ENCODE measurements around the gene SPNS3. TPM values are rescaled to one million over a fixed set of nuclear protein-coding genes. Genes with fewer than 3 reads are reported as not detected.

Gene SPNS3
- total and polyA plus RNA-seq, 2 of the 4 experiments (the other 2 are of a cell fraction) = 0.18 TPM; not detected in 1

DNA sequence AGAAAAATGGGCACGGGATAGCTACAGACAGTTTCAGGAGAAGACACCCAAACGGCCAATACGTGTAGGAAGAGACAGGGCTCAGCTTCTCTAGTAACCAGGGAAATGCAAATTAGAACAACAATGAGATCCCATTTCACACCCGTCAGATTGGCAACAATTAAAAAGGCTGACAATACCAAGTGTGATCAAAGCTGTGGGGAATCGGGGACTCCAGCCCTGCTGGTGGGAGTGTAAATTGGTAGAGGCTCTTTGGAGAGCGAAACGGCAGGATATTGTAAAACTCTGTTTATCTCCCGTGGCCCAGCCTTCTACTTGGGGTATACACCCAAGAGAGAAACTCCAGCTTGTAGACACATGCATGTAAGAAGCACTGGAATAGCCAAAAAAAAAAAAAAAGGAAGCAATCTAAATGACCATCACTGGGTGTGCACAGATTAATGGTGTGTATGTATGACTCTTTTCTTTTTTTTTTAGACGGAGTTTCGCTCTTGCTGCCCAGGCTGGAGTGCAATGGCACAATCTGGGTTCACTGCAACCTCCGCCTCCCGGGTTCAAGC lies 93.9 kb downstream of the SPNS3 start:
- no TSS peak for BruUV-seq (replicated peaks)
- intact Hi-C loops (cut with micrococcal nuclease) = no loop called here
- DNase-seq (no peak), ATAC-seq (ENCODE audit: low read depth) (no peak)
- no peaks in the 10 kb centered on the region for H3K36me3 ChIP-seq (ENCODE audit: control insufficient read depth, insufficient read depth, low read length)
- in situ Hi-C loops (cut with MboI; ENCODE audit: low sequenced_read_pairs) = no loop called here
- no peak overlapping the region for H2BK20ac ChIP-seq (ENCODE audit: low read depth, low read length)
- ChIA-PET CTCF (interaction anchor here (0.9 kb wide), 1 partner anchor 31 kb away, joined by 4 read pairs; no protein-coding TSS in a partner anchor), POLR2A (ENCODE audit: unreplicated experiment) (no interaction called here)
- H2AK9ac ChIP-seq (replicated peaks; ENCODE audit: low read depth, low read length, poor library complexity) = no peak overlapping the region
- TF ChIP-seq FOS (IDR thresholded peaks at IDR 0.05; ENCODE audit: low read depth, low read length) (no peak), RFX5 (IDR thresholded peaks at IDR 0.05; ENCODE audit: low read depth, low read length) (no peak), MAFK (IDR thresholded peaks at IDR 0.05; ENCODE audit: low read depth, low read length) (no peak), POLR2A (IDR thresholded peaks at IDR 0.05; ENCODE audit: low read depth, low read length) (no peak)
- TF ChIP-seq, protein P1, sequence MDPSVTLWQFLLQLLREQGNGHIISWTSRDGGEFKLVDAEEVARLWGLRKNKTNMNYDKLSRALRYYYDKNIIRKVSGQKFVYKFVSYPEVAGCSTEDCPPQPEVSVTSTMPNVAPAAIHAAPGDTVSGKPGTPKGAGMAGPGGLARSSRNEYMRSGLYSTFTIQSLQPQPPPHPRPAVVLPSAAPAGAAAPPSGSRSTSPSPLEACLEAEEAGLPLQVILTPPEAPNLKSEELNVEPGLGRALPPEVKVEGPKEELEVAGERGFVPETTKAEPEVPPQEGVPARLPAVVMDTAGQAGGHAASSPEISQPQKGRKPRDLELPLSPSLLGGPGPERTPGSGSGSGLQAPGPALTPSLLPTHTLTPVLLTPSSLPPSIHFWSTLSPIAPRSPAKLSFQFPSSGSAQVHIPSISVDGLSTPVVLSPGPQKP (IDR thresholded peaks at IDR 0.05; ENCODE audit: borderline replicate concordance, low read depth, low read length) = no peak
- H3K27ac ChIP-seq (ENCODE audit: insufficient read depth, low read length) = no peak overlapping the region
- H3K9me3 ChIP-seq (ENCODE audit: control insufficient read depth, insufficient read depth, low read length) = no peaks in the 10 kb centered on the region
- no peak overlapping the region for H2AK5ac ChIP-seq (ENCODE audit: low read depth, low read length)
- H2BK5ac ChIP-seq (ENCODE audit: low read depth, low read length, poor library complexity, severe bottlenecking) = no peak overlapping the region
- WGBS, 2 experiments (ENCODE audit: extremely low coverage in 2 of 2, insufficient read length in 1 of 2) = 54% methylated on average over 4 of the region's 12 CpGs; no CpG with 5 or more reads in 1 of the 2 experiments
- no peak overlapping the region for H2BK15ac ChIP-seq (ENCODE audit: low read depth, low read length)
- no peaks in the 10 kb centered on the region for H3K4me1 ChIP-seq (ENCODE audit: control insufficient read depth, insufficient read depth, low read length)
- no peak overlapping the region for H3K4me3 ChIP-seq (ENCODE audit: insufficient read depth, low read depth, low read length)
- no peaks in the 10 kb centered on the region for H3K79me1 ChIP-seq (ENCODE audit: low read depth in 1 of 2, low read length in 2 of 2)
- no peak overlapping the region for H3K18ac ChIP-seq (ENCODE audit: low read depth, low read length)
- H3K14ac ChIP-seq (replicated peaks; ENCODE audit: low read depth, low read length) = no peak overlapping the region
- H2AFZ ChIP-seq (replicated peaks; ENCODE audit: low read length, poor library complexity) = no peak overlapping the region
- dilution Hi-C loops (cut with HindIII; ENCODE audit: low sequenced_read_pairs, unreplicated experiment) = no loop called here
- H3K23ac ChIP-seq (ENCODE audit: low read depth, low read length) = no peak overlapping the region
- H3K9ac ChIP-seq (ENCODE audit: low read depth, low read length) = no peak overlapping the region
- H4K20me1 ChIP-seq (ENCODE audit: insufficient read depth, low read length) = no peaks in the 10 kb centered on the region
- H4K5ac ChIP-seq (ENCODE audit: low read depth, low read length) = no peak overlapping the region
- no peak overlapping the region for H2BK120ac ChIP-seq (ENCODE audit: low read depth, low read length)
- H3K9me1 ChIP-seq (ENCODE audit: insufficient read depth, low read length) = no peaks in the 10 kb centered on the region
- H3K4me2 ChIP-seq (ENCODE audit: low read depth, low read length) = no peak overlapping the region
- no peak overlapping the region for H4K8ac ChIP-seq (ENCODE audit: low read depth in 2 of 2, low read length in 2 of 2)
- no peak overlapping the region for H3K56ac ChIP-seq (ENCODE audit: extremely low read depth, insufficient read depth, low read length)
- no peak overlapping the region for H3K4ac ChIP-seq (ENCODE audit: low read depth, low read length)
- no peak overlapping the region for H4K91ac ChIP-seq (ENCODE audit: insufficient read depth, low read depth, low read length)
- peaks cover 27% of the 10 kb centered on the region for H3K27me3 ChIP-seq (ENCODE audit: control insufficient read depth, insufficient read depth, low read length)

Data from IMR-90 (cell line).